ENCODE data around the gene RBM43. TPM values are rescaled to one million over a fixed set of nuclear protein-coding genes. Genes with fewer than 3 reads are reported as not detected.

RBM43 gene
- total RNA-seq, 4 donors from 2014 or later = 3.1 to 5.2 (median 3.9) TPM

- no peak overlapping the region for H3K27ac ChIP-seq
- no peak for TF ChIP-seq POLR2A (IDR thresholded peaks at IDR 0.05)
- TF ChIP-seq, protein P1, sequence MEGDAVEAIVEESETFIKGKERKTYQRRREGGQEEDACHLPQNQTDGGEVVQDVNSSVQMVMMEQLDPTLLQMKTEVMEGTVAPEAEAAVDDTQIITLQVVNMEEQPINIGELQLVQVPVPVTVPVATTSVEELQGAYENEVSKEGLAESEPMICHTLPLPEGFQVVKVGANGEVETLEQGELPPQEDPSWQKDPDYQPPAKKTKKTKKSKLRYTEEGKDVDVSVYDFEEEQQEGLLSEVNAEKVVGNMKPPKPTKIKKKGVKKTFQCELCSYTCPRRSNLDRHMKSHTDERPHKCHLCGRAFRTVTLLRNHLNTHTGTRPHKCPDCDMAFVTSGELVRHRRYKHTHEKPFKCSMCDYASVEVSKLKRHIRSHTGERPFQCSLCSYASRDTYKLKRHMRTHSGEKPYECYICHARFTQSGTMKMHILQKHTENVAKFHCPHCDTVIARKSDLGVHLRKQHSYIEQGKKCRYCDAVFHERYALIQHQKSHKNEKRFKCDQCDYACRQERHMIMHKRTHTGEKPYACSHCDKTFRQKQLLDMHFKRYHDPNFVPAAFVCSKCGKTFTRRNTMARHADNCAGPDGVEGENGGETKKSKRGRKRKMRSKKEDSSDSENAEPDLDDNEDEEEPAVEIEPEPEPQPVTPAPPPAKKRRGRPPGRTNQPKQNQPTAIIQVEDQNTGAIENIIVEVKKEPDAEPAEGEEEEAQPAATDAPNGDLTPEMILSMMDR (IDR thresholded peaks at IDR 0.05) = no peak
- no peak for TF ChIP-seq EP300 (IDR thresholded peaks at IDR 0.05; ENCODE audit: low read depth)
- no peak for TF ChIP-seq POLR2AphosphoS5 (IDR thresholded peaks at IDR 0.05)
- no peaks in the 10 kb centered on the region for H3K9me3 ChIP-seq
- no peaks in the 10 kb centered on the region for H3K36me3 ChIP-seq
- DNase-seq = no peak
- no peaks in the 10 kb centered on the region for H3K4me1 ChIP-seq
- WGBS, 2 donors (ENCODE audit: low coverage in 1 of 2) = 63% methylated on average over 3 of the region's 3 CpGs; no CpG with 5 or more reads in 1 of the 2 donors
- intact Hi-C loops (cut with DNase I; ENCODE audit: low total_unique reads) = no loop called here
- no peaks in the 10 kb centered on the region for H3K27me3 ChIP-seq
- H3K4me3 ChIP-seq = no peak overlapping the region
- in situ Hi-C loops (cut with MboI; ENCODE audit: low pct_ligation_motif_present in 1 of 4, low pct_unique_long_range_greater_than_20kb in 1 of 4, low sequenced_read_pairs in 3 of 4) = no loop called here
Measured at GRCh38 chr2:151217343-151217742, 44.3 kb downstream of the RBM43 start.

DNA sequence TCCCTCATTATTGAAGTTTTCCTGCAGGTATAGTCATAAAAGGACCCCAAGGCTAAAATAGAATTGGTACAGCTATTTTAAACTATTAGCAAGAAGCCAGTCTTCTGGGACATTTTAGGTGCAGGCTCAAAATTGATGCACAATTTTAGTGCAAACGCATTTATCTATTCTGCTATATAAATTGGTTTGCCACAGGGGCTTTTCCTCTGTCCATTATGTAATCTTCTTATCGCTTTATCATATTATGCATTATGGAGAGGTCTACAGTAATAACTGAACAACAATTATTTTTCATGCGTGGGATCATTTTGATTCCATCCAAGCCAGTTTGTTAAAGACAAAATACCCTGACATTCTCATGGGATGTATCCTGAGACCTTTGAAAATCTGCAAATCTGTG is 54.6 kb downstream of the RBM43 start:
- no peaks in the 10 kb centered on the region for H3K36me3 ChIP-seq
- no peak overlapping the region for H3K4me3 ChIP-seq
- H3K9me3 ChIP-seq = no peaks in the 10 kb centered on the region
- no peak for DNase-seq
- H3K27ac ChIP-seq = no peak overlapping the region
- TF ChIP-seq POLR2AphosphoS5 (IDR thresholded peaks at IDR 0.05) = no peak
- TF ChIP-seq POLR2A (IDR thresholded peaks at IDR 0.05) = no peak
- TF ChIP-seq, protein P1 (IDR thresholded peaks at IDR 0.05) = no peak
- no peak for TF ChIP-seq EP300 (IDR thresholded peaks at IDR 0.05; ENCODE audit: low read depth)
- WGBS, 2 donors (ENCODE audit: low coverage in 1 of 2) = 86 to 90% methylated on average over 3 of the region's 3 CpGs
- in situ Hi-C loops (cut with MboI; ENCODE audit: low pct_ligation_motif_present in 1 of 4, low pct_unique_long_range_greater_than_20kb in 1 of 4, low sequenced_read_pairs in 3 of 4) = no loop called here
- no peaks in the 10 kb centered on the region for H3K27me3 ChIP-seq
- intact Hi-C loops (cut with DNase I; ENCODE audit: low total_unique reads) = no loop called here
- no peaks in the 10 kb centered on the region for H3K4me1 ChIP-seq

- Histone ChIP-seq H3K36me3 (no peaks in the 10 kb centered on the region), H3K4me3 (no peak overlapping the region), H3K4me1 (no peaks in the 10 kb centered on the region), H3K27ac (no peak overlapping the region), H3K27me3 (no peaks in the 10 kb centered on the region), H3K9me3 (no peaks in the 10 kb centered on the region)
- intact Hi-C loops (cut with DNase I; ENCODE audit: low total_unique reads) = no loop called here
- 74 to 79% methylated on average over 4 of the region's 4 CpGs for WGBS, 2 donors (ENCODE audit: low coverage in 1 of 2)
- no peak for DNase-seq
- in situ Hi-C loops (cut with MboI; ENCODE audit: low pct_ligation_motif_present in 1 of 4, low pct_unique_long_range_greater_than_20kb in 1 of 4, low sequenced_read_pairs in 3 of 4) = no loop called here
- TF ChIP-seq, protein P1 (IDR thresholded peaks at IDR 0.05) = no peak
- no peak for TF ChIP-seq POLR2A (IDR thresholded peaks at IDR 0.05)
- no peak for TF ChIP-seq EP300 (IDR thresholded peaks at IDR 0.05; ENCODE audit: low read depth)
- no peak for TF ChIP-seq POLR2AphosphoS5 (IDR thresholded peaks at IDR 0.05)
Measured at GRCh38 chr2:151206446-151206968, 55.2 kb downstream of the RBM43 start.

DNA sequence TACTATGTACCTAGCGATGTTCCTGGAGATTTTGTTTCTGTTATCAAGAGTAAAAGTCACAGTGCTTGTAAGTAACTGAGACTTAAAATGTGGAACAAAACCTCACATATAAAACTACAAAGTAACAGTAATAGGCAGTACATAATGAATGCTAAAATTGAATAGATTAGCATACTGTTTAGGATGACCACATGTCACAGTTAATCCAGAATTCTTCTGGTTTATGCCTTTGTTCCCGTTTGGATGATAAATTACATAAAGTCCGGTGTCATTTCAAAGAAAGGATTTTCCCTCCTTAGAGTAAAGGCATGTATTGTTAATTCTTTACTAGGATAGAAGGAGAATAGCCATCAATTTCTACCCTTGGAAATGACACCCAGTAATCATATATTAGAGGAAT is 56.1 kb downstream of the RBM43 start:
- no peak overlapping the region for H3K4me3 ChIP-seq
- H3K27me3 ChIP-seq = no peaks in the 10 kb centered on the region
- no peaks in the 10 kb centered on the region for H3K9me3 ChIP-seq
- 73 to 75% methylated on average over 3 of the region's 3 CpGs for WGBS, 2 donors (ENCODE audit: low coverage in 1 of 2)
- intact Hi-C loops (cut with DNase I; ENCODE audit: low total_unique reads) (no loop called here), in situ Hi-C loops (cut with MboI; ENCODE audit: low pct_ligation_motif_present in 1 of 4, low pct_unique_long_range_greater_than_20kb in 1 of 4, low sequenced_read_pairs in 3 of 4) (no loop called here)
- no peaks in the 10 kb centered on the region for H3K36me3 ChIP-seq
- TF ChIP-seq EP300 (IDR thresholded peaks at IDR 0.05; ENCODE audit: low read depth) (no peak), POLR2A (IDR thresholded peaks at IDR 0.05) (no peak), POLR2AphosphoS5 (IDR thresholded peaks at IDR 0.05) (no peak)
- TF ChIP-seq, protein P1 (IDR thresholded peaks at IDR 0.05) = no peak
- H3K4me1 ChIP-seq = no peaks in the 10 kb centered on the region
- no peak for DNase-seq
- H3K27ac ChIP-seq = no peak overlapping the region

All from transverse colon (tissue), 4 donors.